GOT3 (cell line): Measurements from ENCODE around the gene TOR4A.

Experiments
- DNase-seq: peaks from one replicate; lab custom pipeline; 2025; ENCODE audit warnings: mixed read lengths; lab: John Stamatoyannopoulos, UW

TOR4A gene

GRCh38 chr9:137306850-137307254 lies 29.3 kb downstream of the TOR4A start:
- no peak for DNase-seq

- DNase-seq = no peak
Measured at GRCh38 chr9:137307255-137308056, 29.9 kb downstream of the TOR4A start.

GRCh38 chr9:137308057-137308619 lies 30.6 kb downstream of the TOR4A start:
- no peak for DNase-seq

- no peak for DNase-seq
Measured at GRCh38 chr9:137309368-137310188, 32.1 kb downstream of the TOR4A start.

GRCh38 chr9:137310189-137311052 lies 32.9 kb downstream of the TOR4A start:
- no peak for DNase-seq

GRCh38 chr9:137311171-137311985 lies 33.9 kb downstream of the TOR4A start:
- DNase-seq = no peak

- no peak for DNase-seq
Measured at GRCh38 chr9:137311986-137312851, 34.7 kb downstream of the TOR4A start.

- DNase-seq = no peak
Measured at GRCh38 chr9:137312852-137313325, 35.4 kb downstream of the TOR4A start.

GRCh38 chr9:137313326-137313936 lies 35.9 kb downstream of the TOR4A start:
- no peak for DNase-seq

GRCh38 chr9:137313956-137314560 lies 36.5 kb downstream of the TOR4A start:
- DNase-seq = no peak

GRCh38 chr9:137314561-137315560 lies 37.3 kb downstream of the TOR4A start:
- no peak for DNase-seq

- no peak for DNase-seq
Measured at GRCh38 chr9:137315581-137316011, 38.1 kb downstream of the TOR4A start.

- no peak for DNase-seq
Measured at GRCh38 chr9:137316012-137316981, 38.8 kb downstream of the TOR4A start.

GRCh38 chr9:137317021-137317717 lies 39.6 kb downstream of the TOR4A start:
- no peak for DNase-seq

- no peak for DNase-seq
Measured at GRCh38 chr9:137317718-137318511, 40.4 kb downstream of the TOR4A start.
